SK-N-SH treated with all-trans-retinoic acid at 6 μM for 48 hours (cell line): ENCODE measurements around the gene SPATA33.
"Not testable (repeated sequence)": the region's sequence is repeated elsewhere in the genome, so short reads cannot be mapped to it uniquely, and the experiment has no call there.

ENCODE experiments used
- ATAC-seq: fragments of 200-7000 bp; cut with Tn5 transposase; 3 replicates; pipeline ENCODE4 v1.9.1; 2020; ENCODE audit warnings: mild to moderate bottlenecking, moderate library complexity
- ARNTL ChIP-seq: fragments of 450-650 bp; formaldehyde crosslinking; IDR thresholded peaks from 2 replicates; pipeline ENCODE4 v1.5.0; 2020; ENCODE audit warnings: low read depth, mild to moderate bottlenecking, moderate library complexity, borderline replicate concordance
- BACH2 ChIP-seq: fragments of 250-450 bp; sonication (Bioruptor Pico); IDR thresholded peaks from 2 replicates; pipeline ENCODE4 v1.9.0; 2021; ENCODE audit warnings: mild to moderate bottlenecking, borderline replicate concordance
- CSDC2 ChIP-seq: fragments of 250-450 bp; sonication (Bioruptor Pico); IDR thresholded peaks from 2 replicates; pipeline ENCODE4 v1.5.0; 2020; ENCODE audit warnings: mild to moderate bottlenecking, moderate library complexity
- ESRRG ChIP-seq: fragments of 250-450 bp; sonication (Bioruptor Pico); IDR thresholded peaks from 2 replicates; pipeline ENCODE4 v1.6.1; 2021; ENCODE audit warnings: mild to moderate bottlenecking
- GLIS3 ChIP-seq: fragments of 250-450 bp; sonication (Bioruptor Pico); IDR thresholded peaks from 2 replicates; pipeline ENCODE4 v1.5.0; 2020; ENCODE audit warnings: mild to moderate bottlenecking, moderate library complexity
- ISL1 ChIP-seq: fragments of 250-450 bp; sonication (Bioruptor Pico); IDR thresholded peaks from 2 replicates; pipeline ENCODE4 v2.1.2; 2022; ENCODE audit warnings: mild to moderate bottlenecking, moderate library complexity
- RARB ChIP-seq: fragments of 250-450 bp; sonication (Bioruptor Pico); IDR thresholded peaks from 2 replicates; pipeline ENCODE4 v1.8.0; 2021; ENCODE audit warnings: mild to moderate bottlenecking, moderate library complexity
- ZC3H10 ChIP-seq: fragments of 250-450 bp; sonication (Bioruptor Pico); IDR thresholded peaks from 2 replicates; pipeline ENCODE4 v1.5.1; 2021; ENCODE audit warnings: mild to moderate bottlenecking, moderate library complexity
- ZFP3 ChIP-seq: fragments of 250-450 bp; sonication (Bioruptor Pico); IDR thresholded peaks from 2 replicates; pipeline ENCODE4 v1.5.0; 2020; ENCODE audit warnings: mild to moderate bottlenecking, moderate library complexity
- ZFP30 ChIP-seq: fragments of 450-650 bp; formaldehyde crosslinking; IDR thresholded peaks from 2 replicates; pipeline ENCODE4 v1.5.0; 2022; ENCODE audit warnings: mild to moderate bottlenecking, moderate library complexity
- ZNF565 ChIP-seq: fragments of 450-650 bp; formaldehyde crosslinking; conservative IDR thresholded peaks from 2 replicates; pipeline ENCODE4 v1.5.0; 2020; ENCODE audit warnings: low read depth, mild to moderate bottlenecking, moderate library complexity
- ZNF8 ChIP-seq: fragments of 450-650 bp; formaldehyde crosslinking; IDR thresholded peaks from 2 replicates; pipeline ENCODE4 v1.5.0; 2020; ENCODE audit warnings: mild to moderate bottlenecking, moderate library complexity
- TF ChIP-seq, protein P1 (sequence below): fragments of 250-450 bp; sonication (Bioruptor Pico); IDR thresholded peaks from 2 replicates; pipeline ENCODE4 v1.5.1; 2021; ENCODE audit warnings: mild to moderate bottlenecking, moderate library complexity
- TF ChIP-seq, protein P2 (sequence below): fragments of 250-450 bp; sonication (Bioruptor Pico); IDR thresholded peaks from 2 replicates; pipeline ENCODE4 v1.8.0; 2020; ENCODE audit warnings: mild to moderate bottlenecking, moderate library complexity, borderline replicate concordance
- TF ChIP-seq, protein P3 (sequence below): fragments of 250-450 bp; sonication (Bioruptor Pico); IDR thresholded peaks from 2 replicates; pipeline ENCODE4 v1.8.0; 2021; ENCODE audit warnings: low read depth, mild to moderate bottlenecking, moderate library complexity, borderline replicate concordance
- TF ChIP-seq, protein P4 (sequence below): fragments of 250-450 bp; sonication (Bioruptor Pico); IDR thresholded peaks from 2 replicates; pipeline ENCODE4 v1.5.0; 2020; ENCODE audit warnings: mild to moderate bottlenecking, moderate library complexity

SPATA33 gene

DNA sequence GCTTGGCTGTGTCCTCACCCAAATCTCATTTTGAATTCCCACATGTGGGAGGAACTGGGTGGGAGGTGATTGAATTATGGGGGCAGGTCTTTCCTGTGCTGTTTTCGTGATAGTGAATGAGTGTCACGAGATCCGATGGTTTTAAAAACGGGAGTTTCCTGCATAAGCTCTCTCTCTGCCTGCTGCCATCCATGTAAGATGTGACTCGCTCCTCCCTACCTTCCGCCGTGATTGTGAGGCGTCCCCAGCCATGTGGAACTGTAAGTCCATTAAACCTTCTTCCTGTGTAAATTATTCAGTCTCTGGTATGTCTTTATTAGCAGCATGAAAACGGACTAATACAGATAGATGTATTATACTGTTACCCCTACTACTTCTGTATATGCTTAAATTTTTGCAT is 3.6 kb downstream of the SPATA33 start:
- no peak for ATAC-seq
- no peak for TF ChIP-seq ZFP30 (CRISPR knock-in tag)

DNA sequence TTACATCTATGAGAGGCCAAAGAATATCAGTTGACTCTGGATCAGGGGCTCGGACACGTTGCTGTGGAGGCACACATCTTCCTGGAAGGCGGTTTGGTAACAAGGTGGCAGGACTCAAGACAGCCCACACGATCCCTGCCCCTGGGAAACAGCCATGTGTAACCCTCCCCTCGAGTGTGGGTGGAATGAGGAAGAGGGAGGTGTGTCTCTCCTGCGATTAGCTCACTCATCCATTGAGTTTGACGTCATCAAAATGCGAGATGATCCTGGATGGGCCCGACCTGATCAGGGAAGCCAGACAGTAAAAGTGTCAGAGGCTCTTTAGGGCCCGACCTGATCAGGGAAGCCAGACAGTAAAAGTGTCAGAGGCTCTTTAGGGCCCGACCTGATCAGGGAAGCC is 6.6 kb downstream of the SPATA33 start:
- not testable (repeated sequence) for ATAC-seq

DNA sequence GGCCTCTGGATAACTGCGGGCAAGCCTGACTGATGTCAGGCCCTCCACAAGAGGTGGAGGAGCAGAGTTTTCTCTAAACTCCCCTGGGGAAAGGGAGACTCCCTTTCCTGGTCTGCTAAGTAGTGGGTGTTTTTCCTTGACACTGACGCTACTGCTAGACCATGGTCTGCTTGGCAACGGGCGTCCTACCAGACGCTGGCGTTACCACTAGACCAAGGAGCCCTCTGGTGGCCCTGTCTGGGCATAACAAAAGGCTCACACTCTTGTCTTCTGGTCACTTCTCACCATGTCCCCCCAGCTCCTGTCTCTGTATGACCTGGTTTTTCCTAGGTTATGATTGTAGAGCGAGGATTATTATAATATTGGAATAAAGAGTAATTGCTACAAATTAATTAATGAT is 9.4 kb downstream of the SPATA33 start:
- peak; percentile 44; the same call in 1 of the 3 replicates for ATAC-seq

DNA sequence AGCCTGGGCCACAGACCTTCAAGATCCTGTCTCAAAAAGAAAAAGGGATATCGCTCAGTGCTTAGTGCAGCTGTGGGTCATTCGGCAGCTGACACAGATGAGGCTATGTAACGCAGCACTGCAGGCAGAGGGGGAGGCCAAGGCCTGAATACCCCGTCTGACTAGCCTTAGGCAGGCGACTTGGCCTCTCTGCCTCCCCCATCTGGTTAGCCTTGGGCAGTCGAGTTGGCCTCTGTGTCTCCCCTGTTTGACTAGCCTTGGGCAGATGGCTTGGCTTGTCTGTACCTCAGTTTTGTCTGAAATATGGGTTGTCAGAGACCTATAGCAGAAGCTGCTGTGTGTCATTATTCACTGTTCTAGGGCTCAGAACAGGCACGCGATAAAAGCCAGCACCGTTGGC is 10.0 kb downstream of the SPATA33 start:
- TF ChIP-seq CSDC2 (no peak), ISL1 (CRISPR knock-in tag) (no peak), ZNF8 (CRISPR knock-in tag) (no peak), ESRRG (CRISPR knock-in tag) (no peak)
- ATAC-seq, result no peak

DNA sequence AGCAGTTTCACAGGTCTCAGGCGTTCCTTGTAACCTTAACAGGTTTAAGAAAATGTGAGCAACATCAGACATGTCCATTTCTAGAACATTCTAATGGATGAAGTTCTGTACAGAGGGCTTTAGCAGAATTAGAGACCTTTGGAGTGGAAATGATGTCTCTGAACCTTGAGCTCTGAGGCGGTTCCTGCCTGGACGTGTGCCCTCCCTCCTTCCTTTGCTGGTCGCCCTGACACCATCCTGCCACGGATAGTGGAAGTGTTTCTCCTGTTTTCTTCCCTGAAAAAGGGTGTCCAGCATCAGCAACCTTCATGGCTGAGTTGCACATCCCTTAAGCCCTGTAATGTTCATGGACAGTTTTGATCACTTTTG is 11.1 kb downstream of the SPATA33 start:
- no peak for ATAC-seq
- TF ChIP-seq ZC3H10 (CRISPR knock-in tag), result no peak

DNA sequence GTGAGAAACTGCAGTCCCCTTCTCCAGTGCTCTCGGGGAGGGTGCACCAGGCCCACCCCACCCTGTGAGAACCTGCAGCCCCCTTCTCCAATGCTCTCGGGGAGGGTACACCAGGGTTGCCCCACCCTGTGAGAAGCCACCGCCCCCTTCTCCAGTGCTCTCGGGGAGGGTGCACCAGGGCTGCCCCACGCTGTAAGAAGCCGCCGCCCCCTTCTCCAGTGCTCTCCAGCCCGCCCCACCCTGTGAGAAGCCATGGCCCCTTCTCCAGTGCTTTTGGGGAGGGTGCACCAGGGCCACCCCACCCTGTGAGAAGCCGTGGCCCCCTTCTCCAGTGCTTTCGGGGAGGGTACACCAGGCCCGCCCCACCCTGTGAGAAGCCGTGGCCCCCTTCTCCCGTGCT is 12.1 kb downstream of the SPATA33 start:
- ATAC-seq, result no peak
- TF ChIP-seq, protein P1, sequence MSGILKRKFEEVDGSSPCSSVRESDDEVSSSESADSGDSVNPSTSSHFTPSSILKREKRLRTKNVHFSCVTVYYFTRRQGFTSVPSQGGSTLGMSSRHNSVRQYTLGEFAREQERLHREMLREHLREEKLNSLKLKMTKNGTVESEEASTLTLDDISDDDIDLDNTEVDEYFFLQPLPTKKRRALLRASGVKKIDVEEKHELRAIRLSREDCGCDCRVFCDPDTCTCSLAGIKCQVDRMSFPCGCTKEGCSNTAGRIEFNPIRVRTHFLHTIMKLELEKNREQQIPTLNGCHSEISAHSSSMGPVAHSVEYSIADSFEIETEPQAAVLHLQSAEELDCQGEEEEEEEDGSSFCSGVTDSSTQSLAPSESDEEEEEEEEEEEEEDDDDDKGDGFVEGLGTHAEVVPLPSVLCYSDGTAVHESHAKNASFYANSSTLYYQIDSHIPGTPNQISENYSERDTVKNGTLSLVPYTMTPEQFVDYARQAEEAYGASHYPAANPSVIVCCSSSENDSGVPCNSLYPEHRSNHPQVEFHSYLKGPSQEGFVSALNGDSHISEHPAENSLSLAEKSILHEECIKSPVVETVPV, result no peak
- TF ChIP-seq ZFP3 (CRISPR knock-in tag), result no peak
- TF ChIP-seq GLIS3 (CRISPR knock-in tag), result no peak
- TF ChIP-seq ISL1 (CRISPR knock-in tag), result no peak
- no peak for TF ChIP-seq ZC3H10 (CRISPR knock-in tag)
- TF ChIP-seq, protein P2, sequence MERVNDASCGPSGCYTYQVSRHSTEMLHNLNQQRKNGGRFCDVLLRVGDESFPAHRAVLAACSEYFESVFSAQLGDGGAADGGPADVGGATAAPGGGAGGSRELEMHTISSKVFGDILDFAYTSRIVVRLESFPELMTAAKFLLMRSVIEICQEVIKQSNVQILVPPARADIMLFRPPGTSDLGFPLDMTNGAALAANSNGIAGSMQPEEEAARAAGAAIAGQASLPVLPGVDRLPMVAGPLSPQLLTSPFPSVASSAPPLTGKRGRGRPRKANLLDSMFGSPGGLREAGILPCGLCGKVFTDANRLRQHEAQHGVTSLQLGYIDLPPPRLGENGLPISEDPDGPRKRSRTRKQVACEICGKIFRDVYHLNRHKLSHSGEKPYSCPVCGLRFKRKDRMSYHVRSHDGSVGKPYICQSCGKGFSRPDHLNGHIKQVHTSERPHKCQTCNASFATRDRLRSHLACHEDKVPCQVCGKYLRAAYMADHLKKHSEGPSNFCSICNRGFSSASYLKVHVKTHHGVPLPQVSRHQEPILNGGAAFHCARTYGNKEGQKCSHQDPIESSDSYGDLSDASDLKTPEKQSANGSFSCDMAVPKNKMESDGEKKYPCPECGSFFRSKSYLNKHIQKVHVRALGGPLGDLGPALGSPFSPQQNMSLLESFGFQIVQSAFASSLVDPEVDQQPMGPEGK (CRISPR knock-in tag), result no peak
- TF ChIP-seq ESRRG (CRISPR knock-in tag), result no peak
- TF ChIP-seq, protein P3, sequence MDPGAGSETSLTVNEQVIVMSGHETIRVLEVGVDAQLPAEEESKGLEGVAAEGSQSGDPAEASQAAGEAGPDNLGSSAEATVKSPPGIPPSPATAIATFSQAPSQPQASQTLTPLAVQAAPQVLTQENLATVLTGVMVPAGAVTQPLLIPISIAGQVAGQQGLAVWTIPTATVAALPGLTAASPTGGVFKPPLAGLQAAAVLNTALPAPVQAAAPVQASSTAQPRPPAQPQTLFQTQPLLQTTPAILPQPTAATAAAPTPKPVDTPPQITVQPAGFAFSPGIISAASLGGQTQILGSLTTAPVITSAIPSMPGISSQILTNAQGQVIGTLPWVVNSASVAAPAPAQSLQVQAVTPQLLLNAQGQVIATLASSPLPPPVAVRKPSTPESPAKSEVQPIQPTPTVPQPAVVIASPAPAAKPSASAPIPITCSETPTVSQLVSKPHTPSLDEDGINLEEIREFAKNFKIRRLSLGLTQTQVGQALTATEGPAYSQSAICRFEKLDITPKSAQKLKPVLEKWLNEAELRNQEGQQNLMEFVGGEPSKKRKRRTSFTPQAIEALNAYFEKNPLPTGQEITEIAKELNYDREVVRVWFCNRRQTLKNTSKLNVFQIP (CRISPR knock-in tag), result no peak
- TF ChIP-seq ZNF565 (CRISPR knock-in tag), result no peak
- no peak for TF ChIP-seq RARB (CRISPR knock-in tag)
- no peak for TF ChIP-seq ARNTL (CRISPR knock-in tag)
- TF ChIP-seq, protein P4, sequence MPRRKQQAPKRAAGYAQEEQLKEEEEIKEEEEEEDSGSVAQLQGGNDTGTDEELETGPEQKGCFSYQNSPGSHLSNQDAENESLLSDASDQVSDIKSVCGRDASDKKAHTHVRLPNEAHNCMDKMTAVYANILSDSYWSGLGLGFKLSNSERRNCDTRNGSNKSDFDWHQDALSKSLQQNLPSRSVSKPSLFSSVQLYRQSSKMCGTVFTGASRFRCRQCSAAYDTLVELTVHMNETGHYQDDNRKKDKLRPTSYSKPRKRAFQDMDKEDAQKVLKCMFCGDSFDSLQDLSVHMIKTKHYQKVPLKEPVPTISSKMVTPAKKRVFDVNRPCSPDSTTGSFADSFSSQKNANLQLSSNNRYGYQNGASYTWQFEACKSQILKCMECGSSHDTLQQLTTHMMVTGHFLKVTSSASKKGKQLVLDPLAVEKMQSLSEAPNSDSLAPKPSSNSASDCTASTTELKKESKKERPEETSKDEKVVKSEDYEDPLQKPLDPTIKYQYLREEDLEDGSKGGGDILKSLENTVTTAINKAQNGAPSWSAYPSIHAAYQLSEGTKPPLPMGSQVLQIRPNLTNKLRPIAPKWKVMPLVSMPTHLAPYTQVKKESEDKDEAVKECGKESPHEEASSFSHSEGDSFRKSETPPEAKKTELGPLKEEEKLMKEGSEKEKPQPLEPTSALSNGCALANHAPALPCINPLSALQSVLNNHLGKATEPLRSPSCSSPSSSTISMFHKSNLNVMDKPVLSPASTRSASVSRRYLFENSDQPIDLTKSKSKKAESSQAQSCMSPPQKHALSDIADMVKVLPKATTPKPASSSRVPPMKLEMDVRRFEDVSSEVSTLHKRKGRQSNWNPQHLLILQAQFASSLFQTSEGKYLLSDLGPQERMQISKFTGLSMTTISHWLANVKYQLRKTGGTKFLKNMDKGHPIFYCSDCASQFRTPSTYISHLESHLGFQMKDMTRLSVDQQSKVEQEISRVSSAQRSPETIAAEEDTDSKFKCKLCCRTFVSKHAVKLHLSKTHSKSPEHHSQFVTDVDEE (CRISPR knock-in tag), result no peak
- no peak for TF ChIP-seq BACH2 (CRISPR knock-in tag)
